HL-60/S4 treated with phorbol 12-myristate 13-acetate at 8.2 ng/mL for 4 days and 3 days (cell line): ENCODE results near the gene BYSL.
"Not testable (repeated sequence)": the region's sequence is repeated elsewhere in the genome, so short reads cannot be mapped to it uniquely, and the experiment has no call there.

Experiments used
- in situ Hi-C: fragments of 300-500 bp; cut with MboI; formaldehyde crosslinking; loops from 2 replicates; pipeline ENCODE4 v1.15.0; 2022; ENCODE audit warnings: low sequenced_read_pairs

BYSL gene

GRCh38 chr6:41941280-41942066 is 20.2 kb downstream of the BYSL start, which contains the start of gene CCND3:
Gene CCND3, minus strand, starts transcription at chr6:41941808. Its CDS starts 159 bp downstream, at chr6:41941649.
- in situ Hi-C loops = no loop called here

DNA sequence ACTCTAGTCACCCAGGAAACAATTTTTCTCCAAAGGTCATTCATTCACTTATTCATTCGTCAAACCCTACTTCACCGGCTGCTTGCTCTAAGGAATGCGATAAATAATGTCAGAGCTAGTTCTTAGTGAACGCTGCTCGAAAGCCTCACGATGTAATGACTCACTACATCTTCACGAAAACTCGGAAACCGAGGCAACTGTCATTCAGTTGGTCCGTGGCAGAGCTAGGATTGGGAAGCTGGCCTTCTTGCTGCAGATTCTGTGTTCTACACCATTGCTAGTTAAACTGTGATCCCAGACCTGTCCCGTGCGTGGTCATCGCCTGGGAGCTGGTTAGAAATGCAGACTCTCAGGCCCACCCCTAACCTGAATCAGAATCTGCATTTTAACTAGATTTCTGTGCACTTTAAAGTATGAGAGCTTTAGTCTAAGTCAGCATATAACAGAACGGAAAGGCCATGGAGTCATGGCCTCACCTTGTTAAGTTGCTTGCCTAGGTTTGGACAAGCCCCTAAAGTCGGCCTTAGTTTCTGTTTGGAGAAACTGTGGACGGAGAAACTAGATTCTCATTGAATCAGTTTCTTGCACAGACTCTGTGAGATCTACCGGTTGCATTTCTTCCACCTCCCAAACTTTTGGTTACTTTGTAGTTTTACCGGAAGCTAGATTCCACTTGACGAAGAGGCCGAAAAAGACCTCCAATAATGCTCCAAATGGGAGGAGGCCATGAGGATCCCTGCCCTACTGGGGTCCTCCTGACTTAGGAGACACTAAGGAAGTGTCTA is 21.0 kb downstream of the BYSL start:
- in situ Hi-C loops = no loop called here

GRCh38 chr6:41942882-41943281 is 21.6 kb downstream of the BYSL start:
- in situ Hi-C loops = not testable (repeated sequence)

DNA sequence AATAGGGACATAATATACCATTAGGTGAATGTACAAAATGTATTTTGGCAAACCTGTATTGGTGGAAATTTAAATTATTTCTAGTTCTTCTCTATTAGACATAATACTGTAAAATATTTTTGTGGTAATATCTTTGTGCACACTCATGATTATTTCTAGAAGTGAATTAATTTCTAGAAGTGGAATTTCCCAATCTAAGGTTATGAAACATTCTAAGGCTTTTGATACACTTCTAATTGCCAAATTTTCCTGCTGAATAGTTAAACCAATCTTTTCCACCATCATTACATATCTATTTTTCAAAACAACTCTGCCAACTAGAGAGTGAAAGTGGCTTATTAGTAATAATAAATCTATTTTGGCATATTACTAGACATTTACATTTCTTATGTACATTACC is 22.2 kb downstream of the BYSL start:
- in situ Hi-C loops = no loop called here

DNA sequence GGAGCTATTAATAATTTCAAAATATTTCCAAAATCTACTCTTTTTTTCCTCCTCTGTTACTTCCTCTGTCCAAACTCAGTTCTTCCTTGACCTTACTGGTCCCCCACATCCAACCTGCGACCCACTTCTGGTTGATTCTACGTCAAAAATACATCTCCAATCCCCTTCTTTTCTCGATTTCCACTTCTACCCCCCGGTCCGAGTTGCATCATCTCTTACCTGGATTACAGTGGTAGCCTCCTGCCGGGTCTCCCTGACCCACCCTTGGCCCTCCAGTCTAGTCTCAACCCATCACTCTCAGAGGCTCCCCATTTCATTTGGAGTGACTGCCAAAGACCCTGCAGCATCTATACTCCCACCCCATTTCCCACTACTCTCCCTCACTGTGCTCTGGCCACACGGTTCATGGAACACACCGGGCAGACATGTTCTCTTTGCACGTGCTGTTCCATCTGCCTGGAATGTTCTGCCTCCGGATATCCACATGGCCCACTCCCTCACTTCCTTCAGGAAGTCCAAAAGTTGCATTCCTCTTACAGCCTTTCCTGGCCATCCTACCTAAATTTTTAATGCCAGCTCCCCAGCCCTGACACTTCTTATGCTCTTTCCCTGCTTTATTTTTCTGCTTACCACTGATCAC is 26.4 kb downstream of the BYSL start:
- in situ Hi-C loops = no loop called here

DNA sequence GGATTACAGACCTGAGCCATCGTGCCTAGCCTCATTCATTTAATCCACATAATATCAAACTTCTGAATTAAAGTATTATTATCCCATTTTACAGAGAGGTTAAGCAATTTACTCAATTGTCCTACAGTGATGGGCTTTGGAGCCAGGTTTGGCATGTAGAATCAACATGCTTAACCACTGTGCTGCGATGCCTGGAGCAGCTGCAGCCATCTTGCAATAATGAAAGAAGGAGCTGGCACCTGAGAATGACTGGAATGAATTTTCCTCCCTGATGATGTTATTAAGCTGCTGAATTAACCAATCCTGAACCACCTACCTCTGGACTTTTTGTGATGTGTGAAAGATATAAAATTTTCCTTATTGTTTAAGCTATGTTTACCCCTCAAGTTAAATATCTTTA is 33.4 kb downstream of the BYSL start:
- in situ Hi-C loops = no loop called here

GRCh38 chr6:41955412-41955811 is 34.1 kb downstream of the BYSL start:
- in situ Hi-C loops = no loop called here

GRCh38 chr6:41957117-41957516 is 35.8 kb downstream of the BYSL start:
- in situ Hi-C loops = no loop called here

- in situ Hi-C loops = no loop called here
Measured at GRCh38 chr6:41958022-41958856, 36.9 kb downstream of the BYSL start.

DNA sequence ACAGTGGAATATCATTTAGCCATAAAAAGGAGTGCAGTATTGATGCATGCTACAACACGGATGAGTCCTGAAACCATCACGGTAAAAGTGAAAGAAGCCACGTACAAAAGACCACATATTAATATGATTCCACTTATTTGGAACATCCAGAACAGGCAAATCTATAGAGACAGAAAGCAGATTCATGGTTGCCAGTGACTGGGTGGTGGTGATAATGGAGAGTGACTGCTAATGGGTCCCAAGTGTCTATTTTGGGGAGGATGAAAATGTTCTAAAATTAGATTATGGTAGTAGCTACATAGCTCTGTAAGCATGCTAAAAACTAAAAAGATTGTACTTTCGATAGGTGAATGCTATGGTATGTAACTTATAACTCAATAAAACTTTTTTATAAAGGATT is 38.7 kb downstream of the BYSL start:
- in situ Hi-C loops = no loop called here

GRCh38 chr6:41963371-41963770 is 42.1 kb downstream of the BYSL start:
- in situ Hi-C loops = no loop called here

DNA sequence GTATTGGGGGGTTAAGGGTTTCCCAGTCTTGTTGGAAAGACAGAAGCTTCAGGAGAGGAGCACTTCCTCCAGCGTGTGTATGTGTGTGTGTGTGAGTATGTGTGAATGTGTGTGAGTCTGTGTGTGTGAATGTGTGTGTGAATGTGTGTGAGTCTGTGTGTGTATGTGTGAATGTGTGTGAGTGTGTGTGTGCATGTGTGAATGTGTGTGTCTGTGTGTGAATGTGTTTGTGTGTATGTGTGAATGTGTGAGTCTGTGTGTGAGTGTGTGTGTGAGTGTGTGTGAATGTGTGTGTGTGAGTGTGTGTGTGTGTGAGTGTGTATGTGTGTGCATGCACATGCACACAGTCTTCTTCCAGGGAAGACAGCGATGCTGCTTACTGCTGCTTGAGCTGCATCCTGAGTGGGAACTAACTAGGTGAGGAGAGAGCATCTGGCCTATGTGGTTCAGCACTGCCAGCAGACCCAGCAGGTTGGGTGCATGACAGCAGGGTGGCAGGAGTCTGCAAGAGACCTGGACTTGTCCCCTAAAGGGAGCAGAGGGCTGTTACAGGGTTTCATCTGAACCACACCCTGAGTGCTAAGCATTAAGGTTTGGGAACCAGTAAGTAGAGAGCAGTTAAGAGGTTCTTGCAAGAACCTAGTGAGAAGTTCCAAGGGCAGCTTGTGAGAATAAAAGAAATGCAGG is 43.0 kb downstream of the BYSL start:
- in situ Hi-C loops = no loop called here

- in situ Hi-C loops = no loop called here
Measured at GRCh38 chr6:41965429-41966213, 44.3 kb downstream of the BYSL start.

GRCh38 chr6:41966214-41966920 is 45.1 kb downstream of the BYSL start:
- in situ Hi-C loops = no loop called here

DNA sequence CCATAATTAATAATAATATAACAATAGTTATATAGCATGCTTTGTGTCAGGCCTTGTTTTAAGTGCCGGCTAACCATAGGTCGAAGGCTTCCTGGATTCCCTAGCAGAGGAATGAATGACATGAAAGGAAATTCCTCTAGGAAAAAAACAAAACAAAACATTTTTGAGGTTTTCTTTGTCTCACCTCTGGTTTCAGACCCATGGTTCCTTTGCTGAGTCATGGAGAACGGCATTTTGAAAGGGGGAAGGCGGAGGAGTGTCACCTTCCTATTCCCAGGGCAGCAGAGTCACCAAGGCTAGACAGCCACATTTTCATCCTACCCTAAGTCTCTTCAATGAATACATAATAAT is 45.6 kb downstream of the BYSL start:
- in situ Hi-C loops = no loop called here

GRCh38 chr6:41967312-41968287 is 46.3 kb downstream of the BYSL start:
- in situ Hi-C loops = no loop called here

GRCh38 chr6:41970436-41970846 is 49.1 kb downstream of the BYSL start:
- in situ Hi-C loops = no loop called here

GRCh38 chr6:41972826-41973225 is 51.5 kb downstream of the BYSL start:
- in situ Hi-C loops = no loop called here
